Measurements from ENCODE around the gene SYNPO2L. TPM values are rescaled to one million over a fixed set of nuclear protein-coding genes. Genes with fewer than 3 reads are reported as not detected.

Gene SYNPO2L
- total RNA-seq, 1 donor from 2014 or later: not detected

DNA sequence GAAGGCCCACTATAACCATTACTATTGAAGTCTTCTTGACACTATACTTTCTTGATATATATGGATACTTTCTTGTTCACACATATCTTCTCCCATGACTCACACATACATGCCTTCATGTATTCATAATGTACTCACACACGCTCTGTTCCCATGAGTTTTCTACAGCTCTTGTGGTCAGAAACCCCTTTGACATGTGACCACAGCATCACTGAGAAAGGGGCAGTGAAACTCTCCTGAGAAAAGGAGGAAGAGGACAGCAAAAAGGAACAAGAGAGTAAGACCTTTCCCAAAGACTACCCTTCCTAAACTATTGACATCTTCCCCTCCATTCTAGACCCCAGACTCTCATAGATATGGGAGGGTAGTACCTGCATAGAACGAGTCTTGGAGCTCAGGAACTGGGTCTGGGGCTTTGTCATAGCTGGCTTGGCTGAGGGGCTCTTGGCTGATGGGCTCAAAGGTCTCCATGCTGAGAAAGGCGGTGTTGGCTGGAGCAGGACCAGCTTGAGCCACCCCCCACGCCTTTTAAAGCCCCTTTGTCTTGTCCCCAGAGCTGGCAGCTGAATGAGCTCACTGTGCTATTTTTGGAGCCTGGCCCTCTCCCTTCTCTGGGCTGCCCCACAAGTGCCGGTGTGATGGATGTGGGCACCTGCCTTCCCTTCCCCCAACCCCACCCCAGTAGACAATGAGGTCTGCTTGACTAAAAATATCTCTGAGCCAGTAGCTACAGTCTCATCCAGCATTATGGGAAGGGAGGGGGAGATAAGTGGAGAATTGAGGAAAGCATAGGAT is 5.1 kb downstream of the SYNPO2L start:
- no peak for DNase-seq (ENCODE audit: extremely low spot score, unreplicated experiment)
- H3K4me3 Mint-ChIP-seq (ENCODE audit: unreplicated experiment): no peak overlapping the region
- no peaks in the 10 kb centered on the region for H3K9me3 Mint-ChIP-seq (ENCODE audit: unreplicated experiment)
- no peaks in the 10 kb centered on the region for H3K36me3 Mint-ChIP-seq (ENCODE audit: unreplicated experiment)
- no peaks in the 10 kb centered on the region for H3K27me3 Mint-ChIP-seq (ENCODE audit: unreplicated experiment)
- no peak overlapping the region for H3K27ac Mint-ChIP-seq (ENCODE audit: unreplicated experiment)
- TF ChIP-seq, protein P1, sequence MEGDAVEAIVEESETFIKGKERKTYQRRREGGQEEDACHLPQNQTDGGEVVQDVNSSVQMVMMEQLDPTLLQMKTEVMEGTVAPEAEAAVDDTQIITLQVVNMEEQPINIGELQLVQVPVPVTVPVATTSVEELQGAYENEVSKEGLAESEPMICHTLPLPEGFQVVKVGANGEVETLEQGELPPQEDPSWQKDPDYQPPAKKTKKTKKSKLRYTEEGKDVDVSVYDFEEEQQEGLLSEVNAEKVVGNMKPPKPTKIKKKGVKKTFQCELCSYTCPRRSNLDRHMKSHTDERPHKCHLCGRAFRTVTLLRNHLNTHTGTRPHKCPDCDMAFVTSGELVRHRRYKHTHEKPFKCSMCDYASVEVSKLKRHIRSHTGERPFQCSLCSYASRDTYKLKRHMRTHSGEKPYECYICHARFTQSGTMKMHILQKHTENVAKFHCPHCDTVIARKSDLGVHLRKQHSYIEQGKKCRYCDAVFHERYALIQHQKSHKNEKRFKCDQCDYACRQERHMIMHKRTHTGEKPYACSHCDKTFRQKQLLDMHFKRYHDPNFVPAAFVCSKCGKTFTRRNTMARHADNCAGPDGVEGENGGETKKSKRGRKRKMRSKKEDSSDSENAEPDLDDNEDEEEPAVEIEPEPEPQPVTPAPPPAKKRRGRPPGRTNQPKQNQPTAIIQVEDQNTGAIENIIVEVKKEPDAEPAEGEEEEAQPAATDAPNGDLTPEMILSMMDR (IDR thresholded peaks at IDR 0.05): no peak
- H3K4me1 Mint-ChIP-seq (ENCODE audit: unreplicated experiment): peaks cover 4% of the 10 kb centered on the region

DNA sequence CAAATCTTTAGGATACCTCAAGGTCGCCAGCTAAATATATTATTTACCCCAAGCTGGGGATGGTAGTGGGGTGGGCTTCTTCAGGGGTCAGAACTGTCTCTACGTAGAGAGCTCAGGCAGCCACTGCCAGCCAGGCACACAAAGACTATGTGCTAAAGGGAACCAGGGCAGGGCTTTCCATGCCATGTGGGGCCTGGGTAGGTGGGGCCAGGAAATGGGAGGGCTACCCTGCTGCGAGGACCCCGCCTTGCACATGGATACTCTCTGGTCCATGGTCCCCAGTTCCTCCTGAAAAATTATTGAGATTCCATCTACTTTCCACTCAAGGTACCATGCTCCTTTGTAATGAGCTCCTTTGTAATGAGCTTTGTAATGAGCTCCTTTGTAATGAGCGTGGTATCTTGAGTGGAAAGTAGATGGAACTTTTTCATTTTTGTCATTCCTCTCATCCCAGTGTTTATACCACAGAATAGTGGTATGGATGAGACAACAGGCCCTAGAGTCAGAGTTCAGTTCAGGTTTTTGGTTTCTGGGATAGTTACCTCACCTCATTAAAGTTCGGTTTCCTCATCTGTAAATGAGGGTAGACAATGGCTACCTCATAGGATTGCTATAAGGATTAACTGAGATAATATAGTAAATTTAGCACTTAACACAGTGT is 5.8 kb downstream of the SYNPO2L start:
- Mint-ChIP-seq H3K4me1 (ENCODE audit: unreplicated experiment) (peaks cover 4% of the 10 kb centered on the region), H3K36me3 (ENCODE audit: unreplicated experiment) (no peaks in the 10 kb centered on the region), H3K4me3 (ENCODE audit: unreplicated experiment) (no peak overlapping the region), H3K27me3 (ENCODE audit: unreplicated experiment) (no peaks in the 10 kb centered on the region), H3K9me3 (ENCODE audit: unreplicated experiment) (no peaks in the 10 kb centered on the region), H3K27ac (ENCODE audit: unreplicated experiment) (no peak overlapping the region)
- TF ChIP-seq, protein P1 (IDR thresholded peaks at IDR 0.05): no peak
- no peak for DNase-seq (ENCODE audit: extremely low spot score, unreplicated experiment)

DNA sequence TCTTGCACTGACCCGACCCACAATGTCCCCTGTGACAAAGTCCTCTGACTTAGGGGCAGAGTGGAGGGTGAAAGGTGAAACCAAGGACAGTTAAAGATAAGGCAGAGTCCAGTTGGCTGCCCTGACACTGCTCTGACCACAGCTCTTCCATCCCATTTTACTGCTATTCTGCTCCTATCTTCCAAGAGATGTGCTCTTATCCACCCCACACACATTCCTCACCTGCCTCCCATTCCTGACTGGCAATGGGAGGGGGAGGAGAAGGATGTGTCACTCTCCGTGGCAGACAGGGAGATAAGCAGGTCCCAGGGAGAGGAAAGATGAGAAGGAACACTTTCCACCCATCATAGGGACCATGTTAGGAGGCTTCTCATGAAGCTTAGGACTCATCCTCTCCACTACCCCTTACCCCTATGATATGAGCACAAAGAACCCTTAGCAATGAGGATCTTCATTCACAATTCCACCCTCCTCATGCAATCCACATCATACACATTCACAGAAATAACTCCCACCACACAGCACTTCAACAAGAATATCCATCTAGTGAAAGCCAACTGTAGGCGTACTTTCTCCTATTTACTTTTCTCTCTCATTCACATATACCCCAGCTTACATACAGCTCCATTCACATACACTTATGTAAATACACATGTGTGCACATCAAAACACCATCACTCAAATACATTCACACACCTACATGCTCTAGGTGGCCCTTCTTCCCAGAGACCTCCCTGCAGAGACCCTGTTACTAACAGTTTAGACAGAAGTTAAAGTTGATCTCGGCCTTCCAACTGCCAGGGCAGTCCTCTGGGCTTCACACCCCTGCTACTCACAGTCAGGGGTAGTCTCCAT is 6.6 kb downstream of the SYNPO2L start:
- DNase-seq (ENCODE audit: extremely low spot score, unreplicated experiment): no peak
- Mint-ChIP-seq H3K36me3 (ENCODE audit: unreplicated experiment) (no peaks in the 10 kb centered on the region), H3K9me3 (ENCODE audit: unreplicated experiment) (no peaks in the 10 kb centered on the region)

DNA sequence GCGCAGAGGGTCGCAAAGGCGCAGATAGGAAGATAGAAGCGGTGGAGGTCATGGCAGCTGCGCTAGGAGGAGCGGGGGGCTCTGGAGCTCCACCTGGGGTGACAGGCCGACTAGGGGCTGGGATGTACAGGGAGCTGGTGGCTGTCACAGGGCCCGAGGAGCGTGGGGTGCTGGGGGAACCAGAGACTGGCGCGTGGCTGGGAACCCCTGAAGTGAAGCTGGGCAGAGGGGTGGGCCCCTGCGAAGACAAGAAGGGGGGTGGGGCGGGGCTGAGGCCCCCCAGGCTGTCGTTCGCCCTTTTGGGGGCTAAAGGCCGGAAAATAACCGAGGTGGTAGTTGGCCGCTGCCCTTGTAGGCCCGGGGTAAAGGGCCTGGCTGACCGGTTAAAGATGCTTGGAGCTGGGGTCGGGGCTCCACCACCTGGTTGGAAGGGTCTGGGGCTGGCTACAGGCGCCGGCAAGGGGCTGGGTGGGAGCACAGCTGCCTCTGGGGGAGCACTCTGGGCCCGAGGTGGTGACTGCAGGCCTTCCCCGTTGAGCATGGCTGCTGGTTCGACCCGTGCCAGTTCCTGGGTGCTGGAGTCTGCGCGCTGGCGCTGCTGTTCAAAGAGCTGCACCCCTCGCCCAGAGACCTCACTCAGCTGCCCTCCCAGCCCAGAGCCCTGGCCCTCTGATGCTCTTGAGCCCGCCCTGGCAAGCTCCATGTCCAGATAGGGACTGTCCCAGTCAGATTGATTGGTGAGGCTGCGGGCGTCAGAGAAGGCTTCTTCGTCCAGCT is 7.8 kb downstream of the SYNPO2L start:
- Mint-ChIP-seq H3K27ac (ENCODE audit: unreplicated experiment) (peak overlapping the region; percentile 18), H3K27me3 (ENCODE audit: unreplicated experiment) (no peaks in the 10 kb centered on the region), H3K36me3 (ENCODE audit: unreplicated experiment) (no peaks in the 10 kb centered on the region), H3K9me3 (ENCODE audit: unreplicated experiment) (no peaks in the 10 kb centered on the region), H3K4me1 (ENCODE audit: unreplicated experiment) (peaks cover 7% of the 10 kb centered on the region), H3K4me3 (ENCODE audit: unreplicated experiment) (peak overlapping the region; percentile 76)
- TF ChIP-seq, protein P1 (IDR thresholded peaks at IDR 0.05): no peak
- DNase-seq (ENCODE audit: extremely low spot score, unreplicated experiment): no peak

More for the DNA sequence above, 6.6 kb downstream of the SYNPO2L start:
- peak overlapping the region; percentile 6 for H3K4me3 Mint-ChIP-seq (ENCODE audit: unreplicated experiment)
- no peak overlapping the region for H3K27ac Mint-ChIP-seq (ENCODE audit: unreplicated experiment)
- peaks cover 4% of the 10 kb centered on the region for H3K4me1 Mint-ChIP-seq (ENCODE audit: unreplicated experiment)
- TF ChIP-seq, protein P1 (IDR thresholded peaks at IDR 0.05): no peak
- no peaks in the 10 kb centered on the region for H3K27me3 Mint-ChIP-seq (ENCODE audit: unreplicated experiment)

Measured in osteocyte (in vitro differentiated cells).